ENCODE results near the gene EBF4. TPM values are rescaled to one million over a fixed set of nuclear protein-coding genes. Genes with fewer than 3 reads are reported as not detected.
A peak's percentile ranks its signal among the peaks of the same experiment; 100 is the strongest.

EBF4 gene
- total RNA-seq (10 to 100 TPM in 1 of 5 experiments, 1 to 10 TPM in 4; 5.2 to 10.5 (median 7.7) TPM), polyA plus RNA-seq (under 1 TPM; 0.09 to 0.33 TPM), total RNA-seq (6.2 reads per million, percentile 27 among the genes with 10 or more reads in this experiment)

DNA sequence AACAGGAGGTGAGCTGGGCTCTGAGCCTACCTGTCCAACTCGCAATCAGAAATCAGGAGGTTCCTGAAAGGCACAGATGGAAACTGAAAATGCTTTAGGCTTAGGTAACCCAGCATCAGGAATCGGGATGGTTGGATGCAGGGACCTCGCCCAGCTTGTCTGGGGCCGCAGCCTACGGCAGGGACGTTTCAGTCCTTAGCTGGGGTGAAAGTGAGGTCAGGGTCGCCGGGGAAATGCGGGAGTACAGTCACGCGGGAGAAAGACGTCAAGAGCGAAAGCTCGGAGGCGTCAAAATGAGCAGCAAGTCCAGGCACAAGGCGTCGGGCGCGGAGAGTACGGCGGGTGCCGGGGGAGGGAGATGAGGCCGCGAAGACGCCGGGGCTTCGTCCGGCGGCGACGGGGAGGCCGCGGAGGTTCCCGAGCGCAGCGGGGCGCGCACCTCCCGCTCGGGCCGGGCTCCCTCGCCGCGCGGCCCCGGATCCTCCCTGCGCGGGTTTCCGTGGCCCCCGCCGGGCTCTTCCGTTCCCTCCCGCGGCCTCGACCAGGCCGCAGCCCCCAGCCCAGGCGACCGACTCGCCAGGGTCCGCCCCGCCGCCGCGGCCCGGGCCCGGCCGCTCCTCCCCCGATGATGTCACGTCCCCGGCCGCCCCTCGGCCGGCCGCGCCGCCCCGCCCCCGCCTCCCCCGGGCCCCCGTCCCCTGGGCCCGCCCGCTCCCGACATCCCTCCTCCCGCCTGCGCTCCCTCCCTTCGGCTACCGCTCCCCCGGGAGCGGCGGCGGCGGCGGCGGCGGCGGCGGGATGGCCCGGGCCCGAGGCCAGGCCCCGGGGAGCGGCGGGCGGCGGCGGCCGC is at the start of gene EBF4:
Gene EBF4, plus strand, starts transcription at position 745 of the 850 bp plus-strand sequence. CDS start 866 bp downstream, outside the sequence.
- DNase-seq (peak in 7 of 9 donors; percentile 8 to 41 (median 24)), ATAC-seq (peak; percentile 10)
- Histone ChIP-seq H3K27me3 (ENCODE audit: control insufficient read depth in 2 of 2, insufficient read depth in 2 of 2, low read length in 2 of 2) (peaks cover 4 to 9% of the 10 kb centered on the region in 2 donors), H3K36me3 (ENCODE audit: control insufficient read depth in 2 of 3, insufficient read depth in 3 of 3, low read length in 3 of 3) (no peaks in the 10 kb centered on the region), H3K9me3 (ENCODE audit: control insufficient read depth in 2 of 3, low read length in 3 of 3) (no peaks in the 10 kb centered on the region), H3K4me1 (ENCODE audit: control insufficient read depth in 2 of 2, insufficient read depth in 2 of 2, low read length in 2 of 2) (peaks cover 6 to 13% of the 10 kb centered on the region in 2 donors), H3K27ac (ENCODE audit: low read depth, low read length) (no peak within 1 kb of the TSS), H3K4me3 (ENCODE audit: low read length) (peak within 1 kb of the TSS; percentile 37)
- peaks cover 0 to 4% (median 0%) of the 10 kb centered on the region in 11 donors for H3K9me3 Mint-ChIP-seq
- ChIA-PET POLR2A (interaction anchor here (0.7 to 2.2 kb wide), 5 partner anchors 28 to 60 kb away, joined by 3 to 6 read pairs (median 3); partner anchors contain the start of gene IDH3B), CTCF (interaction anchor here (0.9 to 1.3 kb wide), 2 partner anchors 16 to 51 kb away, joined by 3 to 4 read pairs; no protein-coding TSS in a partner anchor)
- peak within 1 kb of the TSS; percentile 85 to 99 (median 92) for H3K4me3 Mint-ChIP-seq
- H3K36me3 Mint-ChIP-seq, result peaks cover 0 to 9% (median 0%) of the 10 kb centered on the region in 5 donors
- H3K27me3 Mint-ChIP-seq, result peaks cover 16 to 55% (median 23%) of the 10 kb centered on the region in 5 donors
- H3K27ac Mint-ChIP-seq, result peak within 1 kb of the TSS; percentile 62 to 96 (median 88)
- peaks cover 24 to 37% (median 31%) of the 10 kb centered on the region in 7 donors for H3K4me1 Mint-ChIP-seq
- intact Hi-C loops (cut with micrococcal nuclease), result loop anchor here in 1 of 2 donors (2.0 to 5.0 kb wide), 2 partner anchors 149 to 355 kb away; partner anchors contain the start of genes MRPS26, PCED1A and VPS16

DNA sequence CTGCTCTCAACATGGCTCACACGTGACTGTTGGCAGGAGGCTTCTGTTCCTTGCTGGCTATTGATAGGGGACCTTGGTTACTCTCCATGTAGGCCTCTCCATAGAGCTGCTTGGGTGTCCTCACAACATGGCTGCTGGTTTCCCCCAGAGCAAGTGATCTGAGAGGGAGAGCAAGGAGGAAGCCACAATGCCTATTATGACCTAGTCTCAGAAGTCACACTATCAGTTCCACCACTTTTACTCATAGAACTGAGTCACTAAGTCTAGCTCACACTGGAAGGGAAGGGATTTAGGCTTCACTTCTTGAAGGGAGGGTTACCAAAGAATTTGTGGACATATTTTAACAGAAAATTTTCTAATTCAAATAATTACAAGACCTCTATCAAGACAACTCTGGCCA is 48.9 kb upstream of the EBF4 start:
- no peaks in the 10 kb centered on the region for H3K27me3 ChIP-seq (ENCODE audit: control insufficient read depth in 2 of 2, insufficient read depth in 2 of 2, low read length in 2 of 2)
- H3K4me3 Mint-ChIP-seq, result no peak overlapping the region
- no peak overlapping the region for H3K4me3 ChIP-seq (ENCODE audit: low read length)
- peak overlapping the region in 1 of 9 donors; percentile 65 for H3K27ac Mint-ChIP-seq
- H3K36me3 ChIP-seq (ENCODE audit: control insufficient read depth in 2 of 3, insufficient read depth in 3 of 3, low read length in 3 of 3), result no peaks in the 10 kb centered on the region
- peaks cover 3 to 17% (median 6%) of the 10 kb centered on the region in 7 donors for H3K4me1 Mint-ChIP-seq
- H3K9me3 ChIP-seq (ENCODE audit: control insufficient read depth in 2 of 3, low read length in 3 of 3), result no peaks in the 10 kb centered on the region
- H3K4me1 ChIP-seq (ENCODE audit: control insufficient read depth in 2 of 2, insufficient read depth in 2 of 2, low read length in 2 of 2), result no peaks in the 10 kb centered on the region
- POLR2A ChIA-PET, result interaction anchor here (0.7 to 3.4 kb wide), 3 partner anchors 9 to 22 kb away, joined by 3 to 13 read pairs (median 3); partner anchors contain the start of gene NOP56
- DNase-seq (no peak), ATAC-seq (no peak)
- no peaks in the 10 kb centered on the region for H3K27me3 Mint-ChIP-seq
- H3K36me3 Mint-ChIP-seq, result peaks cover 0 to 17% (median 0%) of the 10 kb centered on the region in 5 donors
- intact Hi-C loops (cut with micrococcal nuclease), result no loop called here
- no peak overlapping the region for H3K27ac ChIP-seq (ENCODE audit: low read depth, low read length)
- no peaks in the 10 kb centered on the region for H3K9me3 Mint-ChIP-seq
- CTCF ChIA-PET, result no interaction called here

DNA sequence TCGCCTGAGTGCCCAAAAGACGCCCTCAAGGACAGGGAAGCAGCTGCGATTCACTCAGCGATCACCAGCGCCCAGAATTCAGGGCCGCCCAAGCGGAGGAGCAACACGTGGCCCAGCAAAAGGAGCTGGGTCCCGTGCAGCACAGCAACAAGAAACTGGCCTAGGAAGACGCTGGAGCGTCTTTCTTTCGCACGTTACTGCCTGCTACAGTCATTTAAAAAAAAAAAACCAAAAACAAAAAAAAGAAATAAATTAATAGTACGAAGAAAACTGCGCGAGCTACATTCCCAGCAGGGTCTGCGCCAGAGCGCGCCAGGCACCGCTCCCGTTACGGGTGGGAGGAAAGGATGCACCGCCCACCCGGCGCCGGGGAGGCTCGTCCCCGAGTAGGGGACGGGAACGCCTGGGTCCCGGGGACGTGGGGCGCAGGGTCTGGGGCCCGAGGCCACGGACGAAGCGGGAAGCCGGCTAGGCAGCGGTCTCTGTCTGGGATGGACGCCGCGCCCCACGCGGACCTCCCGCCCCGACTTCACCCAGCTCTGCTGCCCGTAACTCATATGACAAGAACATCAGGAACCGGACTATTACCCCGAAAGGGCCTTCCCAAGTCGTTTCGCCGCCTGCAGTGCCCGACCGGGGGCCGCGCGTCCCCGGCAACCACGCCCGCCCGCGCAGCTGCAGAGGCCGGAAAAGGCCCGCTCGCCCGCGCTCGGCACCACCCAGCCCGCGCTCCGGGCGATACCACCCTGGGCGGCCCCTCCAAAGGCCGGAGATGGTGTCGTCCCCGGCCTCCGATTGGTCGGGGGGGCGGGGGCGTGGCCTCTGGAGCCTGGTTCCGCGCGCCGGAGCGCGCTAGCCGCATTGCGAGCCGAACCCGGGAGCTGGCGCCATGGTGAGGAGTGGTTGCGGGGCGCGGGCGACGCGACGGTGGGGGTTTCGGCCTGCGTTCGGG is 40.5 kb upstream of the EBF4 start, which contains the start of gene NOP56:
Gene NOP56, plus strand, starts transcription at position 861 of the 952 bp plus-strand sequence. Its CDS starts 29 bp downstream, at position 890.
- Mint-ChIP-seq H3K9me3 (no peaks in the 10 kb centered on the region), H3K4me1 (peaks cover 16 to 53% (median 39%) of the 10 kb centered on the region in 7 donors), H3K4me3 (peak within 1 kb of the TSS; percentile 87 to 92 (median 90)), H3K27ac (peak within 1 kb of the TSS; percentile 85 to 94 (median 90)), H3K36me3 (peaks cover 9 to 33% (median 15%) of the 10 kb centered on the region in 5 donors), H3K27me3 (no peaks in the 10 kb centered on the region)
- Histone ChIP-seq H3K27me3 (ENCODE audit: control insufficient read depth in 2 of 2, insufficient read depth in 2 of 2, low read length in 2 of 2) (no peaks in the 10 kb centered on the region), H3K4me1 (ENCODE audit: control insufficient read depth in 2 of 2, insufficient read depth in 2 of 2, low read length in 2 of 2) (peaks cover 22 to 26% of the 10 kb centered on the region in 2 donors), H3K36me3 (ENCODE audit: control insufficient read depth in 2 of 3, insufficient read depth in 3 of 3, low read length in 3 of 3) (peaks cover 20 to 35% (median 31%) of the 10 kb centered on the region in 3 experiments), H3K4me3 (ENCODE audit: low read length) (peak within 1 kb of the TSS; percentile 82), H3K9me3 (ENCODE audit: control insufficient read depth in 2 of 3, low read length in 3 of 3) (no peaks in the 10 kb centered on the region), H3K27ac (ENCODE audit: low read depth, low read length) (peak within 1 kb of the TSS; percentile 90)
- ATAC-seq (peak; percentile 98), DNase-seq (peak; percentile 89 to 100 (median 96))
- ChIA-PET POLR2A (interaction anchor here (0.7 to 6.8 kb wide), 17 partner anchors 10 to 768 kb away, joined by 3 to 183 read pairs (median 6); partner anchors contain the start of genes IDH3B, PTPRA and SNRPB), CTCF (interaction anchor here (1.0 to 1.6 kb wide), 2 partner anchors 90 to 92 kb away, joined by 3 to 4 read pairs; no protein-coding TSS in a partner anchor)
- intact Hi-C loops (cut with micrococcal nuclease), result loop anchor here (1.0 to 5.0 kb wide), 11 partner anchors 12 to 1425 kb away; partner anchors contain the start of genes IDH3B (in 2 of the 2), PTPRA (in 2 of the 2), SNRPB (in 2 of the 2) and FKBP1A (in 1 of the 2)

GRCh38 chr20:2652724-2653555 is 39.6 kb upstream of the EBF4 start:
- Mint-ChIP-seq H3K9me3 (no peaks in the 10 kb centered on the region), H3K36me3 (peaks cover 14 to 42% (median 22%) of the 10 kb centered on the region in 5 donors), H3K4me1 (peaks cover 13 to 46% (median 34%) of the 10 kb centered on the region in 7 donors), H3K4me3 (peak overlapping the region; percentile 86 to 92 (median 89)), H3K27me3 (no peaks in the 10 kb centered on the region), H3K27ac (peak overlapping the region; percentile 78 to 92 (median 86))
- DNase-seq, result no peak
- Histone ChIP-seq H3K36me3 (ENCODE audit: control insufficient read depth in 2 of 3, insufficient read depth in 3 of 3, low read length in 3 of 3) (peaks cover 28 to 44% (median 32%) of the 10 kb centered on the region in 3 experiments), H3K4me1 (ENCODE audit: control insufficient read depth in 2 of 2, insufficient read depth in 2 of 2, low read length in 2 of 2) (peaks cover 22 to 26% of the 10 kb centered on the region in 2 donors), H3K27ac (ENCODE audit: low read depth, low read length) (peak overlapping the region; percentile 90), H3K27me3 (ENCODE audit: control insufficient read depth in 2 of 2, insufficient read depth in 2 of 2, low read length in 2 of 2) (no peaks in the 10 kb centered on the region), H3K9me3 (ENCODE audit: control insufficient read depth in 2 of 3, low read length in 3 of 3) (no peaks in the 10 kb centered on the region), H3K4me3 (ENCODE audit: low read length) (peak overlapping the region; percentile 82)
- ChIA-PET CTCF (no interaction called here), POLR2A (interaction anchor here (0.6 to 6.8 kb wide), 17 partner anchors 8 to 1238 kb away, joined by 3 to 183 read pairs (median 5); partner anchors contain the start of genes IDH3B, PTPRA and SNRPB)
- peak; percentile 59 for ATAC-seq
- intact Hi-C loops (cut with micrococcal nuclease), result loop anchor here (1.0 to 5.0 kb wide), 11 partner anchors 11 to 1426 kb away; partner anchors contain the start of genes IDH3B (in 2 of the 2), PTPRA (in 2 of the 2), SNRPB (in 2 of the 2) and FKBP1A (in 1 of the 2)
